Thyroid gland (tissue), 4 donors: Measurements from ENCODE around the gene PLD1.

Experiments used
- CTCF ChIP-seq, 6 experiments: fragments of 200-600 bp in 3 of 6; fragments of 450-650 bp in 3 of 6; sonication (generic) in 3 of 6; IDR thresholded peaks; one replicate each; pipeline ENCODE4 v1.5.1; 2016 to 2019; ENCODE audit warnings: antibody characterized with exemption in 6 of 6, mild to moderate bottlenecking in 2 of 6, inconsistent platforms in 1 of 6, moderate library complexity in 1 of 6
- POLR2A ChIP-seq, 2 donors: fragments of 450-650 bp; IDR thresholded peaks; one replicate each; pipeline ENCODE4 v1.6.1; 2017; ENCODE audit warnings: antibody characterized with exemption in 2 of 2, mild to moderate bottlenecking in 2 of 2, moderate library complexity in 1 of 2

DNA sequence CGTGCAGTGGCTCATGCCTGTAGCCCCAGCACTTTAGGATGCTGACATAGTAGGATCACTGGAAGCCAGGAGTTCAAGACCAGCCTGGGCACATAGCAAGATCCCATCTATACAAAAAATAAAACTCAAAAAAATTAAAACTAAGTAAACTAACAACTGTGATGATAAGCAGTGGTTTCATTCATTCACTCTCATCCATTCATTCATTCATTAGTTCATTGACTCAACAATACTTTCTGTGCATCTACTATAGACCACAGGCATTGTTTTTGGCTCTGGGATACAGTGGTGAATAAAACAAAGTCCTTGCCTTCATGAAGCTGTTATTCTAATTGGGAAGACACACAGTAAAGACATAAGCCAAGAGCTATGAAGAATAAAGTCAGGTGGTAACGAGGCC is 25.3 kb upstream of the PLD1 start:
- TF ChIP-seq CTCF (IDR thresholded peaks at IDR 0.05) (no peak), POLR2A (IDR thresholded peaks at IDR 0.05) (no peak)
